Activated CD4-positive, alpha-beta T cell treated with anti-CD3 and anti-CD28 coated beads, Interleukin-2, Interleukin-4, amounts not matched to agents 100 ng/mL and 50 ng/mL, durations not matched to agents 16 hours and 8 hours (primary cell): ENCODE measurements around the gene LILRA2.
"Not testable (repeated sequence)": the region's sequence is repeated elsewhere in the genome, so short reads cannot be mapped to it uniquely, and the experiment has no call there.

Experiments used
- DNase-seq: peaks from one replicate; pipeline ENCODE4 v3.0.0-alpha.2; 2020; ENCODE audit warnings: low spot score

LILRA2 gene

DNA sequence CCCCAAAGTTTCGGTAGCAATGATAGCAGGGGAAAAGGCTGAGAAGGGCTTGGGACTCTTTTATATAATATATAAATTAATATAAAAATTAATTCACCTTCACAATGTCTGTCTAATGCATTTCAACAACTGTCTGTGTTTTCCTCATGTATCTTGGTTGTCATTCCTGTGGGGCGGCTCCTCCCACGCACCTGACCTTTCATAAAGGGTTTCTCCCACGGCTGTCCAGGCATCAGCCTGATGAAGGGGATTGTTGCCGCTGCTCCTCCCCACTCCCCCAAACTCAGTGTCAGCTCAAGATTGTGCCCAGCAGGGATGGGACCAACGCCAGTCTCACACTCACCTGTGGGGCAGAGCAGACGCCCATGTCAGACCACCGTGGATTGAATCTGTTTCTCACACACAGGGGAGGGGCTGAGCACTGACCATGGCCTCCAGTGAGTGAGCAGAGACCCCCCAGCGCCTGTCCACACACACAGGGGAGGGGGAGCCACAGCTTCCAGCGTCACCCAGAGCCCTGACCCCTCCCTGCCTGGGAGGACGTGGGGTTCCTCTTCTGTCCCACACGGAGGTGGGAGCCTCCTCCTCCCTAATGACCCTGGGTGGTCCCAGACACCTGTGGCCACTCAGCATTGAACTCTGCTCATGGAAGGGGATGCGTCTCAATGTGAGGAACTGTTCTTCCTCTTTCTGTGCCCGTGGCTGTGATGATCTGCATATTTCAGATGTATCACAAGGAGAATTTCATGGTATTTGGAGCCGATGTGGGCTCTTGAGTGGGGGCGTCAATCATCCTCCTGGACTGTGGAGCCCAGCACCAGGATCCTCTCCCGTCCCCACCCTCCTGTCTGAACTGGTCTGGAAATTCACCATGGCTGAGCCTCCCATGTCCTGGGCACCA, 1.6 kb upstream of the LILRA2 start:
- DNase-seq, result not testable (repeated sequence)

DNA sequence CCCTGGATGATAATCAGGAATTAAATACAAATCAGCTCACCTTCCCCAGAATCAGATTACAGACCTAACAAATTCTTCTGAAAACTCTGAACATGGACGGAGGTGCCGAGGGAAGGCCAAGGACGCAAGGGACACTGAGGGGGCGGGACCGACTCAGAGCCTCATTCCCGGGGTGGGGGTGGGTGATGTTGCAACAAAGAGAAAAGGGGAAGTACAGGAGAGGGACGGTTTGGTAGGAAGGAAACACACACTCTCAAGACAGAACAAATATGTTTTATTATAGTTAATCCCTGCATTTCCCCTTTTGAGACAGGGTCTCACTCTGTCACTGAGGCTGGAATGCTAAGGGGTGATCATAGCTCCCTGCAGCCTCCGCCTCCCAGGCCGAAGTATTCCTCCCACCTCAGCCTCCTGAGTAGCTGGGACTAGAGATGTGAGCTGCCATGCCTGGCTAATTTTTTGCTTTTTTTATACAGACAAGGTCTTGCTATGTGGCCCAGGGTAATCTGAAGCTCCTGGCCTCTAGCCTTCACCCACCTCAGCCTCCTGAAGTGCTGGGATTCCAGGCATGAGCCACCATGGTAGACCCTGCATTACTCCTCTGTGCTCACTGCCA, 786 bp upstream of the LILRA2 start:
- DNase-seq, result no peak

DNA sequence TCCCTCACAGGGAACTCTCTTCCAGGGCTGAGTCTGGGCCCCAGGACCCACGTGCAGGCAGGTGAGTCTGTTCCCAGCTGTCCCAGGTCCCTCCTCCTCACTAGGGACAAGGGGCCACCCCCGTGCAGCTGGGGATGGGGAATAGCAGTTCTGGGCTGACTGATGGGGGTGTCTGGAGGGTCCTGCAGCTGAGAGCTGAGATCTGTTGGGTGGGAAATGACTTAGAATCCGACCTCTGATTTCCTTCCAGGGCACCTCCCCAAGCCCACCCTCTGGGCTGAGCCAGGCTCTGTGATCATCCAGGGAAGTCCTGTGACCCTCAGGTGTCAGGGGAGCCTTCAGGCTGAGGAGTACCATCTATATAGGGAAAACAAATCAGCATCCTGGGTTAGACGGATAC, 461 bp downstream of the LILRA2 start:
- no peak for DNase-seq

DNA sequence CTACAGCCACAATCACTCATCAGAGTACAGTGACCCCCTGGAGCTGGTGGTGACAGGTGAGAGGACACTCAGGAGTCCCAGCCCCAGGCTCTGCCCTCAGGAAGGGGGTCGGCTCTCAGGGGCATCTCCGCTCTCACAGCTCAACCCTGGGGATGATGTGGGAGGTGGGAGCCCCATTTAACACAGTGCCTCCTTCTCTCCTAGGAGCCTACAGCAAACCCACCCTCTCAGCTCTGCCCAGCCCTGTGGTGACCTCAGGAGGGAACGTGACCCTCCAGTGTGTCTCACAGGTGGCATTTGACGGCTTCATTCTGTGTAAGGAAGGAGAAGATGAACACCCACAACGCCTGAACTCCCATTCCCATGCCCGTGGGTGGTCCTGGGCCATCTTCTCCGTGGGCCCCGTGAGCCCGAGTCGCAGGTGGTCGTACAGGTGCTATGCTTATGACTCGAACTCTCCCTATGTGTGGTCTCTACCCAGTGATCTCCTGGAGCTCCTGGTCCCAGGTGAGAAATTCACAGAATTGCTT, 1.0 kb downstream of the LILRA2 start:
- DNase-seq, result no peak

DNA sequence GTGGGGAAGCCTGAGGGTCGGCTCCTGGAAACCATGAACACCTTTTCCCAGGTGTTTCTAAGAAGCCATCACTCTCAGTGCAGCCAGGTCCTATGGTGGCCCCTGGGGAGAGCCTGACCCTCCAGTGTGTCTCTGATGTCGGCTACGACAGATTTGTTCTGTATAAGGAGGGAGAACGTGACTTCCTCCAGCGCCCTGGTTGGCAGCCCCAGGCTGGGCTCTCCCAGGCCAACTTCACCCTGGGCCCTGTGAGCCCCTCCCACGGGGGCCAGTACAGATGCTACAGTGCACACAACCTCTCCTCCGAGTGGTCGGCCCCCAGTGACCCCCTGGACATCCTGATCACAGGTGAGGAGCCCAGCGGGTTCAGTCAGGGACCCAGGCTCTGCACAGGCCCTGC, 1.6 kb downstream of the LILRA2 start:
- not testable (repeated sequence) for DNase-seq

DNA sequence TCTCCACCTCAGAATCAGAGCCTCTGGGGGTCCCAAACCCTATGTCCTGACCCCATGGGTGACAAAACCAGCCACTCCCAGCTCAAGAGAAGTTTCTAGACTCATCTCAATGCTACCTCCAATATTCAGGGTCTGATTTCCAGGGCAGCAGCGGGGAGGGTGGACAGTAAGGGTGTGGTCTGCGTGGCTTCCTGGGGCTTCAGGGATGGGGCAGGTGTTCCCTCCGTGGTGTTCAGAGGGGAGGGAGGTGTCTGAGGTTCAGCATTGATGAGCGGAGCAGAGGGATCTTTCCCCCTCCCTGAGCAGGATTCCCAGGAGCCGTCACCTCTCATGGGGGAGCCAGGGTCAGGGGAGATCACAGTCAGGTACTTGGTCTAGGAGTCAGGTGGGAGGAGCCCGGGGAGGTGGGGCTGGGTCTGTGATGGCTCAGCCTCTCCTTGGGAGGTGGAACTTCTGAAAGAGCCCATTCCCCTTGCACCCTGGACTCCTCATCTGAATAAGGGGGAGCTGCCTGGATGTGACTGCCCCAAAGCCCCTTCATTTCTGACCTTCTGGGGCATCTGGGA, 2.9 kb downstream of the LILRA2 start:
- DNase-seq, result no peak

DNA sequence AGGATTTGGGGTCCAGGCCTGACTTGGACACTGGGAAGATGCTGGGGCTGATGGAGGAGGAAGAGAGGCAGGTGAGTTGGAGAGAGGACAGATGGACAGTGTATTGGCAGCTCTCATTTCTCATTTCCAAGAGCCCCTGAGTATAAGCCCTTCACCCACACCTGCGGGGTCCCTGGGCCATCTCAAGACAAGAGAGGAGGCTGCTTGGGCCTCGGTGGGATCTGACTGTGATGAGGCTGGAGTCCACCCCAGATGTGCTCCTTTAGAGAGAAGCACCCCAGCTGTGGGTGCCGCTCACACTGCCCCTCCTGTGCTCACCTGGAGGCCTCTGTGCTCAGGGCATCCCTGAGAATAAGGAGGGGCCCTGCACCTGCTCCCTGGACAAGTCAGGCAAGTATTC, 3.7 kb downstream of the LILRA2 start:
- no peak for DNase-seq

DNA sequence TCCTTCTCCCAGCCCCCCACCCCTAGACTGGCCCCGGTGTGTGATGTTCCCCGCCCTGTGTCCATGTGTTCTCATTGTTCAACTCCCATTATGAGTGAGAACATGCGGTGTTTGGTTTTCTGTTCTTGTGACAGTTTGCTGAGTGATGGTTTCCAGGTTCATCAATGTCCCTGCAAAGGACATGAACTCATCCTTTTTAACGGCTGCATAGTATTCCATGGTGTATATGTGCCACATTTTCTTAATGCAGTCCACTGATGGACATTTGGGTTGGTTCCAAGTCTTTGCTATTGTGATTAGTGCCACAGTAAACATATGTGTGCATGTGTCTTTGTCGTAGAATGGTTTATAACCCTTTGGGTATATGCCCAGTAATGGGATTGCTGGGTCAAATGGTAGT, 4.7 kb downstream of the LILRA2 start:
- DNase-seq, result not testable (repeated sequence)

DNA sequence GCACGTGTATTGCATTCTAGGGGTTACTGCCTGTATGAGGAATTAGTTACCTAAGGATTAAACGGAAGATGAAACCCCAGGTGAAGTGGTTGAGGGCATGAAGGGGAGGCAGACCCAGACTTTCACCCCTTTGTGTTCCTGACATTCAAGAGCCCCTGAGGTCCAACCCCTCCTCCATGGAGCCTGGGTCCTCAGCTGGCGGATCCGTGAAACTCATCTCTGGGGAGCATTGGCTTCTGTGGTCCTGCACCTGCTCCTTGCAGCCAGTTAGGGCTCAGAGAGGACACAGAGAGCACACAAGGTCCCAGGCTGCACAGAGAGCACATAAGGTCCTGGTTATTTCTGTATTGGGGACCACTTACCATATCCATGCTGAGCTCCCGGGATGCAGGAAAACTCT, 12.8 kb downstream of the LILRA2 start:
- DNase-seq, result no peak

DNA sequence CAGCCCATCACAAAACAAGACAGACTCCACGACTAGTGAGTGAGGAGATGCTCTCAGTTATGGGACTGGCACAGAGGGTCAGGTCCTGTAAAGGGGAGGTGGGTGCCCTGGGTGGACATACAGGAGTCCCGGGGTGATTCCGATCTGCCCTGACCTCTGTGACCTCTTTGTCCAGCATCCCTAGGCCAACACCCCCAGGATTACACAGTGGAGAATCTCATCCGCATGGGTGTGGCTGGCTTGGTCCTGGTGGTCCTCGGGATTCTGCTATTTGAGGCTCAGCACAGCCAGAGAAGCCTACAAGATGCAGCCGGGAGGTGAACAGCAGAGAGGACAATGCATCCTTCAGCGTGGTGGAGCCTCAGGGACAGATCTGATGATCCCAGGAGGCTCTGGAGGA, 13.4 kb downstream of the LILRA2 start:
- DNase-seq, result no peak

DNA sequence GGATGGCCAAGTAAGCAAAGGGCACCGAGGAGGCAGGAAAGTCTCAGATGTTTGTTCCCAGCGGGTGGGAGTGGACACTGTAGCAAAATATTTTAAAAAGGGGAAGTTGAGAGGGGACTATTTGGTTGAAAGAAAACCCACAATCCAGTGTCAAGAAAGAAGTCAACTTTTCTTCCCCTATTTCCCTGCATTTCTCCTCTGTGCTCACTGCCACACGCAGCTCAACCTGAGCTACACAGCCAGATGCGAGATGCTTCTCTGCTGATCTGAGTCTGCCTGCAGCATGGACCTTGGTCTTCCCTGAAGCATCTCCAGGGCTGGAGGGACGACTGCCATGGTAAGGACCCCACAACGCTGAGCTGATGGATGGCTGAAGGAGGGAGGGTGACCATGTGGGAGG, 19.9 kb downstream of the LILRA2 start, which contains the start of gene LILRA1:
Gene LILRA1 (plus strand): TSS at position 188 of the 400 bp plus-strand sequence. CDS start 613 bp downstream, outside the sequence.
- DNase-seq, result not testable (repeated sequence)

DNA sequence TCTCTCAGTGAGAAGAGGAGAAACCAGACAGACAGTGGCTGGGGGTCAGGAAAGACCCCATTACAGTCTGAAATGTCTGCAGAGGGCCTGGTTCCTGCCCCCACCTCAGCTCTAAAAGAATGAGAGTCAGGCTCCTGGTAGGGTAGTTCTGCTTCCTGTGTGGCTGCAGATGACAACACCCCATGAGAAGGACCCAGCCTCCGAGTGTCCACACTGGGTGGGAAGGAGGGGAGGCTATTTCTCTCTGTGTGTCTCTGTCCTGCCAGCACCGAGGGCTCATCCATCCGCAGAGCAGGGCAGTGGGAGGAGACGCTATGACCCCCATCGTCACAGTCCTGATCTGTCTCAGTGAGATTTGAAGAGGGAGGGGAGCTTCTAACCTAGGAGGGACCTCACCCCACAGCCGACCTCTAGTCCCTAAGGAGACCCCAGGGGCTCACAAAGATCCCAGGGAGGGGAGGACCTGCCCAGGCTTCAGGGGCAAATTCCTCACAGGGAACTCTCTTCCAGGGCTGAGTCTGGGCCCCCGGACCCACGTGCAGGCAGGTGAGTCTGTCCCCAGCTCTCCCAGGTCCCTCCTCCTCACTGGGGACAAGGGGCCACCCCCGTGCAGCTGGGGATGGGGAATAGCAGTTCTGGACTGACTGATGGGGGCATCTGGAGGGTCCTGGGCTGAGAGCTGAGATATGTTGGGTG, 20.5 kb downstream of the LILRA2 start:
- DNase-seq, result not testable (repeated sequence)

DNA sequence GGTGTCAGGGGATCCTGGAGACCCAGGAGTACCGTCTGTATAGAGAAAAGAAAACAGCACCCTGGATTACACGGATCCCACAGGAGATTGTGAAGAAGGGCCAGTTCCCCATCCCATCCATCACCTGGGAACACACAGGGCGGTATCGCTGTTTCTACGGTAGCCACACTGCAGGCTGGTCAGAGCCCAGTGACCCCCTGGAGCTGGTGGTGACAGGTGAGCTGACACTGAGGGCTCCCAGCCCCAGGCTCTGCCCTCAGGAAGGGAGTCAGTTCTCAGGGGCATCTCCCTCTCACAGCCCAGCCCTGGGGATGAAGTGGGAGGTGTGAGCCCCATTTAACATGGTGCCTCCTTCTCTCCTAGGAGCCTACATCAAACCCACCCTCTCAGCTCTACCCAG, 21.1 kb downstream of the LILRA2 start:
- DNase-seq, result no peak

DNA sequence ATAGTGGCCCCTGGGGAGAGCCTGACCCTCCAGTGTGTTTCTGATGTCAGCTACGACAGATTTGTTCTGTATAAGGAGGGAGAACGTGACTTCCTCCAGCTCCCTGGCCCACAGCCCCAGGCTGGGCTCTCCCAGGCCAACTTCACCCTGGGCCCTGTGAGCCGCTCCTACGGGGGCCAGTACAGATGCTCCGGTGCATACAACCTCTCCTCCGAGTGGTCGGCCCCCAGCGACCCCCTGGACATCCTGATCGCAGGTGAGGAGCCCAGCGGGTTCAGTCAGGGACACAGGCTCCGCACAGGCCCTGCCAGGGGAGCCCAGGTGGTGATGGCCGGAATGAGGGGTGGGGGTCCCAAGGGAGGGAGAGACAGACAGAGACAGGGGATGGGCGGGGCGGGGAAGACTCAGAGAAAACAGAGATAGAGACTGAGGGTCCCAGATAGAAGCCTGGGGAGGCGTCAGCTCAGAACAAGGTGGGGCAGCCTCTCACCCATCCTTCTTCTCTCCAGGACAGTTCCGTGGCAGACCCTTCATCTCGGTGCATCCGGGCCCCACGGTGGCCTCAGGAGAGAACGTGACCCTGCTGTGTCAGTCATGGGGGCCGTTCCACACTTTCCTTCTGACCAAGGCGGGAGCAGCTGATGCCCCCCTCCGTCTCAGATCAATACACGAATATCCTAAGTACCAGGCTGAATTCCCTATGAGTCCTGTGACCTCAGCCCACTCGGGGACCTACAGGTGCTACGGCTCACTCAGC, 22.3 kb downstream of the LILRA2 start:
- DNase-seq, result not testable (repeated sequence)

DNA sequence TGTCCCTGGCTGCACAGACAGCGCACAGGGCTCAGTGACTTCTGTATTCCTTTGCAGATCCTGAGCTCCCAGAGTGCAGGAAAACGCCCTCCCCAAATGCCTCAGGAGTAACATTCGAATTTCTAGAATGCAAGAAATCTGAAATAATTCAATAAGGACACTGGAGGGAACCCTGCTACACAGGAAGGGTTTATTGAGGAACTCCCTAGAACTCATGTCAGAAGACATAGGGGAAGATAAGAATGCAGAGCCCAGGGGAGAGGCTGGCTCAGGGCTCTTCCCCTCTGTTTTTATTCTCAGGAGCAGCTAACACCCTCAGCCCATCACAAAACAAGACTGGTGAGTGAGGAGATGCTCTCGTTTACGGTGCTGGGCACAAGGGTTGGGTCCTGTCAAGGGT, 26.6 kb downstream of the LILRA2 start:
- DNase-seq, result no peak

DNA sequence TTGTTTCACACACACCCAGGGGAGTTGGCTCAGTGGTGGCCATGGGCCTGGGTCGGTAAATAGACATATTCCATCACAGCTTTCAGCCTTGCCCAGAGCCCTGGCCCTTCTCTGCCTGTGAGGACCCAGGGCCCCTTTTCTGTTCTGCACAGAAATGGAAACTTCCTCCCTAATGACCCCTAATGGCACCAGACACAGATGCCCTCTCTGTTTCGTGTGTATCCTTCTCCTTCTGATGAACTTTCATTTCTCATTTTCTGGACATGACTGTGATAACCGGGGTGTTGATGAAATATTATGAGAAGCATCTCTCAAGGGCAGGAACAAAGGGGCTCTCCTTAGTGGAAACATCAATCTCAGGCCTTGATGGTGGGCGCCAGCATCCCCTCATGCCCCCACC, 32.6 kb downstream of the LILRA2 start:
- no peak for DNase-seq

DNA sequence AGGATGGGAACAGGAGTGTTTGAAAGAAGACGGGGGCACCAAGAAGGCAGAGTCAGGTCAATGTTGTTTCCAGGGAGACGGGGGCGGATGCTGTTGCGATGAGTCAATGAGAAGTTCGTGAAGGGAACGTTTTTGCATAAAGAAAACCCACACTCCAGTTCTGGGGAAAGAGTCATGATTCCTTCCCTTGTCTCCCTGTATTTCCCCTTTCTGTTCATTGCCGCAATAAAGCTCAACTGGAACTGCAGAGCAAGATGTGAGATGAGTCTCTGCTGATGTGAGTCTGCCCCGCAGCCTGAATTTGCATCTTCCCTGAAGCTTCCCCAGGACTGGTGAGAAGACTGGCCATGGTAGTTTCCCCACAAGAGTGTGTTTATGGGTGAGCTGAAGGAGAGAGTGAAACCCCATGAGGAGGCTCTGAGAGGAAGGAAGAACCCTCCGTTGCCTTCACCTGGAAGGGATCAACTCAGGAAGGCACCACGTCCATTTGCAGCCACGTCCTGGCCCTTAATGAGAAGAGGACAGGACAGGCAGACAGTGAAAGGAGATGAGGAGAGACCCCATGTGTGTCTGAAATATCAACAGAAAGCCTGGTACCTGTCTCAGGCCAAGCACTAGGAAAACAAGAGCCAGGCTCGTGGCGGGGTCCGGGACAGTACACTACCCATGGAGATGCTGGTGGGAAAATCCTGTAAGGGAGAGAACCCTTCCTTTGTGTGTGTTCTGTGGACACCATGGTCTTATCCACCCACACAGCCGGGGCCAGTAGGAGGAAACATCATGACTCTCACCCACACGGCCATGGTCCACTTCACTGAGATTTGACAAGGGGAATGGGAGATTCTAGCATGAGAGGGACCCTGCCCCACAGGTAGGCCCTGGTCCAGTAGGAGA, 33.5 kb downstream of the LILRA2 start:
- no peak for DNase-seq

DNA sequence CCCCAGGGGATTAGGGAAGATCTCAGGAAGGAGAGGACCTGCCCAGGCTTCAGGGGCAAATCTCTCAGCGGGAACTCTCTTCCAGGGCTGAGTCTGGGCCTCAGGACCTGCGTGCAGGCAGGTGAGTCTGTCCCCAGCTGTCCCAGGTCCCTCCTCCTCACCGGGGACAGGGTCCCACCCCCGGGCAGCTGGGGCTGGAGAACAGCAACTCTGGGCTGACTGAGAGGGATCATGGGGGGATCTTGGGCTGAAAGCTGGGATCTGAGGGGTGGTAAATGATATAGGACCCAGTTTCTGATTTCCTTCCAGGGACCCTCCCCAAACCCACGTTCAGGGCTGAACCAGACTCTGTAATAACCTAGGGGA, 34.2 kb downstream of the LILRA2 start:
- DNase-seq, result no peak

DNA sequence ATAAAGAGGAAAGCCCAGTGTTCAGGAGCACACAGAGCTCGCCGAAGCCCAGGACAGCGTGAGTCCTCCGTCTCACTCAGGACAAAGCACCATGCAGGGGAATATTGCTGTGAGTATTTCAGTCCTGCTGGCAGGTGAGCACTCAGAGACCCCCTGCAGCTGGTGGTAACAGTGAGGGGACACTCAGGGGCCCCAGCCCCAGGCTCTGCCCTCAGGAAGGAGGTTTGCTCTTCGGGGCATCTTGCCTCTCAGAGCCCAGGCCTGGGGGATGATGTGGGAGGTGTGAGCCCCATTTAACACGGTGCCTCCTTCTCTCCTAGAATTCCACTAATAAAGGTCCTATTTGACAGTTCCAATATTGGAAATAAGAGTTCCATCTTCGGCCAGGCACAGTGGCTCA, 34.6 kb downstream of the LILRA2 start:
- DNase-seq, result no peak

DNA sequence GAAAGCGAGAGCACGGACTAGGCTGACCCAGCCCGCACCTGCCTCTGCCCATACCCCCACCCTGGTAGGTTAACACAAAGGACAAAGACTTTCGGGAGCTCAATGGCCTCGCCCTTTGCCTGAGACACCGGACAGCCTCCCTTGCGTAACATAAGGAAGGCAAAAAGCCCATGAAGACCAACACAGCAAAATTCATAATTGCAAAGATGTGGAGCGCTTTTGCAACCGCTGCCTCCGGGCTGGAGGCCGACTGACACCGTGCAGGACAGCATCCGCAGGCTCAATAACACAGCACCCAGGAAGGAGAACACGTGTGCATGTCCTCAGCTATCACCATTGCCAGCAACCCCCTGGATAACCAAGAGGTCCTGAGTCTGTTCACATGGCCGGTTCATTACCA, 35.2 kb downstream of the LILRA2 start:
- DNase-seq, result no peak
